Smooth muscle cell of the brain vasculature (primary cell): ENCODE data around the gene LRRC8D.
"Not testable (repeated sequence)": the region's sequence is repeated elsewhere in the genome, so short reads cannot be mapped to it uniquely, and the experiment has no call there.

Experiments used
- DNase-seq: peaks from one replicate; pipeline ENCODE4 v3.0.0-alpha.2; 2012; ENCODE audit warnings: low read depth, low spot score

The LRRC8D gene

DNA sequence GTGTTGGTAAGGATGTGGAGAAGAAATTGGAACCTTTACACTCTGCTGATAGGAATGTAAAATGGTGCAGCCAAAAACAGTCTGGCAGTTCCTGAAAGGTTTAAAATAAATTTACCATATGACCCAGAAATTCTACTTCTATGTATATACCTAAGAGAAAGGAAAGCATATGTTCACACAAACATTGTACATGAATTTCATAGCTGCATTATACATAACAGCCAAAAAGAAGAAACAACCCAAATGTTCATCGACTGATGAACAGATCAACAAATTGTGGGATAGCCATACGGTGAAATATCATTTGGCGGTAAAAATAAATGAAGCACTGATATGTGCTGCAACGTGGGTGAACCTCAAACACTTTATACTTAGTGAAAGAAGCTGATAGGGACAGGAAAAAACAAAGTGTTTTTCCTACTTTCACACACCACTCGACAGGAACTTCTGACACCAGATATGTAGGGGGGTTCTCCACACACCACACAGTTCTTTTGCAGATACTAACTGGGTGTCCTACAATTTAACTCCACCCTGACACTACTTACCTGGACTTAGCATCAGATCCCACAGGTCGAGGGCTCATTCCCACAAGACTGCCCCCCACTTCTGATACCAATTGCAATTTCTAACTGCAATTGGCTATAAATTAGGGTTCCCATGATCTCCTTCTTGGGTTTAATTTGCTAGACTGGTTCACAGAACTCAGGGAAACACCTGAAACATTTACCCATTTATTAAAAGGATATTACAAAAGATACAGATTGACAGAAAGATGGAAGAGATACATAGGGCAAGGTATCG is 138.2 kb downstream of the LRRC8D start:
- no peak for DNase-seq

DNA sequence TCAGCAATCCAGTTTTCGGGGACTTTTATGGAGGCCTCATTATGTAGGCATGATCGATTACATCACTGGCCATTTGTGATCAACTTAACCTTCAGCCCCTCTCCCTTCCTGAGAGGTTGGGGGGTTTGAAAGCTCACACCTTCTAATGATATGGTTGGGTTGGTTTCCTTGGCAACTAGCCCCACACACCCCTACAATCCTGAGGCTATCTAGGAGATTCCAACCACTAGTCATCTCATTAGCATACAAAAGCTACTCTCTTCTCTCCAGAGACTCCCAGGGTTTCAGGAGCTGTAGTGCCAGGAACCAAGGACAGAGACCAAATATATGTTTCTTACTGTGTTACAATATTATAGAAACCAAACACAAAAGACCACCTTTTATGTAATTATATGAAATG is 138.9 kb downstream of the LRRC8D start:
- no peak for DNase-seq

DNA sequence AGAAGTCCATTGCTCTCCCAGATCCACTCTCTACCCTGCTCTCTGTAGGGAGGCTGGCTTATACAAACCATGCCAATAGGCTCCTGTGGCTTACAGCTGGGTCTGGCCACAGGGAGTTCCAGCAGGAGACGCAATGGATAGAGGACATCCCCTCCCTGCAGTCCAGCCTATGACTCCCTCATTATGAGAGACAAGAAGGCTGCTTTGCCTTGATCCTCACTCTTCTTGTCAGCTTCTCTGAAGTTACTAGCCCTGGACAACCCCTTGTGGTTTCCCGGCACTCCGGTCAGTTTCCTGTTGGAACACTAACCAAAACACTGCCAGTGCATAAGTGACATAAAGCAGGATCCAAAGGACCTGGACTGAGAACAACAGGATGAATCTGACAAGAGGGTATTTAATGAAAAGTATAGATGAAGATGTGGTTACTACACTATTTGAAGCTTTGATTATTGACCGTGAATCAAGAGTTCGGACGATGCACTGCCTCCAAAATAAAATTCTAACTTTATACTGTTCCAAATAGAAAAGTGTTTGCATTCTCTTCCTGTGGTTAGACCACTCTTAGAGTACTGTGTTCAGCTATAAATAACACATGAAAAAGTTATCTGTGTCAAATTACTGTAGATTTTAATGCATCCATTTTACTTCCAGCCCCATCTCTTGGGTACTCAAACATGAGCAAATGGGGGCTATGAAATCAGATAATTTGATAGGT is 141.4 kb downstream of the LRRC8D start:
- no peak for DNase-seq

DNA sequence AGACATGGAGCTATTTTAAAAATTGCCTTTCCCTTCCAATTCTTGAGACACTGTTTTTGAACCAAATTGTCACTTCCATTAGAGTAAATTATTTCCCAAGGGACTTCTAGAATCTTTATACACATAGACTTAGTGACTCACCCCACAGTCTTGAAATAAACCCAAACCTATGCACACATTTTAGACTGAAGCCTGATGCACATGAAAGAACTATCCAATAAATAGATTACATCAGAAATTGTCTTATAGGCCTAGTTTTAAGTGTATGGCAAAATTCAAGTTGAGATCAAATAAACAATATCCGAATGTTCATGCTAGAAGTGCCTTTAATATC is 141.9 kb downstream of the LRRC8D start:
- no peak for DNase-seq

- no peak for DNase-seq
Measured at GRCh38 chr1:89965193-89965768, 144.4 kb downstream of the LRRC8D start.

GRCh38 chr1:89966656-89967055 is 145.8 kb downstream of the LRRC8D start:
- DNase-seq = no peak

DNA sequence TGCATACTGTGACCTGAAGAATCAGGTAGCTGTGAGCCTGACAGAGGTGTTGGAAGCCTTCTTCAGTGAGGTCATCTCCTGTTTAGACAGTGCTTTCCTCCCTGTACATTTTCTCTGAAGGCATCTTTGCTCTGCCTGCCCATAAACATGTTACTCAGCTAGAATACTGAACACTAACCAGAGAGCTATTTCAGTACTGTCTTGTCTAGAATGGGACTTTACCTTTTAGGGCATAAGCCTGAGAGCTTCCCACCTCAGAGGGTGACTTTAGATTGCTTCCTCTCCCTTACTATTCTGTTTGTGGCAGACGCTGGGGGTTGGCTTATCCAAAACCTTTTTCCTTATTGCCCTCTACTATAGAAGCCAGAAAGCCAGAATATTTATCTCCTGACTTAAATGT is 150.8 kb downstream of the LRRC8D start:
- DNase-seq = no peak

- no peak for DNase-seq
Measured at GRCh38 chr1:89972024-89972423, 151.2 kb downstream of the LRRC8D start.

DNA sequence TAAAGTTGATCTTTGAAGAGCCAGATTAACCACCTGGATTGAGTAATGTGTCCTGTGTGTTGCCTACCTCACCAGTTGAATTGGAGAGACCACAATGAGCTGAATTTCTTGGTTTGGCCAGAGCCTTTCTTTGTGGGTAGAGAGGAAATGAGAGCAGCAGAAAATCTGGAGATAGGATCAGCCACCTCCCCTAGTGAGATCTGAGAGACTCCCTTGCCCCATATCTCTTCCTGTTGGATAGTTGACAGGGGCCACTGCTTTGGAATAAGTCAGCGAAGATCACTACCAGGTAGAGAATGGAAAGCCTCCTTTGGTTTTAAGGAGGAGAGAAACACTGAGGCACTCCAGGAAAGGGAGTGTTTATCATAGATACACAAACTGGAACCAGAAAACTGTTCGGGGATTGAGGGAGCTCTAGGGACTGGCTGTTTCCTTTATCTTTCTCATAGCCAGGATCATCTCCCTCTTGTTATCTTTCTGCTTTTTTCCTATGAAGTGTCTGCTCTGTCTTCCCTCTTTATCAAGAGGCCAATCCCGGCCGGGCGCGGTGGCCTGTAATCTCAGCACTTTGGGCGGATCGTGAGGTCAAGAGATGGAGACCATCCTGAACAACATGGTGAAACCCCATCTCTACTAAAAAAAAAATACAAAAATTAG is 152.8 kb downstream of the LRRC8D start:
- no peak for DNase-seq

GRCh38 chr1:89974256-89974655 is 153.4 kb downstream of the LRRC8D start:
- no peak for DNase-seq

DNA sequence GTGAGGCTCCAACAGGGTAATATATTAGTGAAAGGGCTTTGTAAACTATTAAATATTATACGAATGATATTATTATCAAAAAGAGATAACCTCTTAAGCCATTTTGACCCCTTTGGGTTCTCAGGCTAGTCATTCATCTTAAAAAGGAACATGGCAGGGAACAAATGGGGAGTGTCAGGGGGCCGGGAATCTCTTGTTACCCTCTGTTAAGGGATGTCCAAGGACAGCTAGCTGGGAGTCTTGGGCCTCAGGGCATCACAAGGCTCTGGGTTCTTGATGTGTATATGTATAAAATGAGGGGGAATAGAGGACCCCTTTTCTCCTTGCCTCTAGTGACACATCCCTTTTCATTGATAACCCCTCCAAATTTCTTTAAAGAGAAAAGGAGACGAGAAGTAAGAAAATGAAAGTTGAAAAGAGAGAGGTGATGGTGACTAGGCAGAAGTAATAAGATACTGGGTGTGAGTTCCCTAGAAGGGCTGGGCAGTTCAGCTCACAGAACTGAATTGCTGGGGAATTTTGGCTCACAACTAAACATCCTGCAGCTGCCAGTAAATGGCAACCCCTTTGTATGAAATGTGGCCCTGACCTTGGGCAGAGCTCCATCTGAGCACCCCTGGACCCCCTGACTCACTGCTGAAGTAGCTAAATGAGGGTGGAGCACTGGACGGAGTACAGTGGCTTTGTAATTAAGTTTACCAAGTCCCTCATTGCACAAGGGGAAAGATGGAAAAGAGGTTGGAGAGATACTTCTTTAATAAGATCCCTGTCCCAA is 154.1 kb downstream of the LRRC8D start:
- DNase-seq = no peak

GRCh38 chr1:89975540-89976125 is 154.8 kb downstream of the LRRC8D start:
- no peak for DNase-seq

DNA sequence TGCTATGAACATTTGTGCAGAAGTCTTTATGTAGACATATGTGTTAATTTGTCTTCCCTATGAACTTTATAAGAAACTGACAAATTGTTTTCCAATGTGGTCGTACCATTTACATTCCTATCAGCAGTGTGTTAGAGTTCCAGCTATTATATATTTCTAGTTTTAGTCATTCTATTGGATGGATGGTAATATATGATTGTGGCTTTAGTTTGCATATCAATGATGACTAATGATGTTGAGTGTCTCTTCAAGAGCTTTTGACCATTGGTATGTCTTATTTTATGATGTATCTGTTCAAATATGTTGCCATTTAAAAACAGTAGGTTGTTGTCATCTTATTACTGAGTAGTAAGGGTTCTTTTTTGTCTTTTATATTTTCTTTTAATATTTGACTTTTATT is 157.9 kb downstream of the LRRC8D start:
- DNase-seq = no peak

- no peak for DNase-seq
Measured at GRCh38 chr1:89980605-89981004, 159.8 kb downstream of the LRRC8D start.

DNA sequence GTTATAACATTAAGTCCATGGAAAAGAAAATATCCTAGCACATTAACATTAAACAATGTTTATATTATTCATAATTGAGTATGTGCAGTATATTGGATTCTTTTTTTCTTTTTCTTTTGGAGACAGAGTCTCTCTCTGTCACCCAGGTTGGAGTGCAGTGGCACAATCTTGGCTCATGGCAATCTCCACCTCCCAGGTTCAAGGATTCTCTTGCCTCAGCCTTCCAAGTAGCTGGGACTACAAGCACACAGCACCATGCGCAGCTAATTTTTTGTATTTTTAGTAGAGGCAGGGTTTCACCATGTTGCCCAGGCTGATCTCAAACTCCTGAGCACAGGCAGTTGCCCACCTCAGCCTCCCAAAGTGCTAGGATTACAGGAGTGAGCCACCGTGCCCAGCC is 162.0 kb downstream of the LRRC8D start:
- DNase-seq = not testable (repeated sequence)

DNA sequence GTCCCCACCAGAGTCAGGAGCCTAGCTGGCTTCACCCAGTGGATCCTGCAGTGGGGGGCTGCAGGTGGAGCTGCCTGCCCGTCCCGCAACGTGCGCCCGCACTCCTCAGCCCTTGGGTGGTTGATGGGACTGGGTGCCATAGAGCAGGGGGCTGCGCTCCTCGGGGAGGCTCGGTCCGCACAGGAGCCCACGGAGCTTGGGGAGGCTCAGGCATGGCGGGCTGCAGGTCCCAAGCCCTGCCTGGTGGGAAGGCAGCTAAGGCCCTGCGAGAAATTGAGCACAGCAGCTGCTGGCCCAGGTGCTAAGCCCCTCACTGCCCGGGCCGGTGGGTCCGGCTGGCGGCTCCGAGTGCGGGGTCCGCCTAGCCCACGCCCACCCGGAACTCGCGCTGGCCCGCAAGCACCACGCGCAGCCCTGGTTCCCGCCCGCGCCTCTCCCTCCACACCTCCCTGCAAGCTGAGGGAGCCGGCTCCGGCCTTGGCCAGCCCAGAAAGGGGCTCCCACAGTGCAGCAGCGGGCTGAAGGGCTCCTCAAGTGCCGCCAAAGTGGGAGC is 163.8 kb downstream of the LRRC8D start:
- not testable (repeated sequence) for DNase-seq

DNA sequence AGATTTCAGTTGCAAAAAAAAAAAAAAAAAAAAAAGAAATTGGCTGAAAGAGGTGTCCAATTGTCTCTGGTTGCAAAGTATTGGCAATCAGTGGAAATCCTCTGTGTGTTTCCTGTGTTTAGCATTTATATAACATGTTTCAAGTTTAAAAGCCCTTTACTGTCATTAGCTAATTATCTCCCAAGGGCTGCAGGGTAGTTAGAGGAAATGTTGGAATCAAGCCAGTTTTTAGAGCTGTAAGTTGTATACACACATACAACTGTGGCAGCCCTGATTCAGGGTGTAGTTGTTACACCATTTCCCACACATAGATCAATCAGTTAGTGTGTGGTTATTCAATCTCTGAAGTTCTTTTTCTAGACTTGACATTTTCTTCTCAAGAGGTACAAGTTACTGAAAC is 165.2 kb downstream of the LRRC8D start:
- DNase-seq = no peak
